Activated naive CD4-positive, alpha-beta T cell treated with Interleukin-2 at 50 U/mL for 16 hours (primary cell): ENCODE measurements around the gene ACOT11.
"Not testable (repeated sequence)": the region's sequence is repeated elsewhere in the genome, so short reads cannot be mapped to it uniquely, and the experiment has no call there.

Experiments
- DNase-seq: peaks from one replicate; pipeline ENCODE4 v3.0.0-alpha.2; 2020

The ACOT11 gene

GRCh38 chr1:54611621-54612020, 63.6 kb downstream of the ACOT11 start:
- no peak for DNase-seq

DNA sequence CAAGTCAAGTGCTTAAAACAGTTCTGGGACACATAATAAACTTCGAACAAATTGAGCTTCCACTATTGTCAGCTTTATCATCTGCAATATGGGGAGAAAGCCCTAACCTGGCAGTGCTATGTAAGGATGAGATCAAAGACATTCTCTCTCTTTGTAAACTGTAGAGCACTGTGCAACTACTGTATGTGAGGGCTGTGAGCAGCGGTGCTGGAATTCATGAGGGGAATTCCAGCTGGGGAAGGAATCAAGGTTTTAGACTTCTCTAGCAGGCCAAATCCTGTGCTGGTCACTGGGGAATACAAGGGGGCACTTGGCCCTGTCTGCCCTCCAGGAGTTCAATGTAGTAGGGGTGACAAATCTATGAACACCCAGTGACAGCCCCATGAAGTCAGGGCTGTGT, 66.0 kb downstream of the ACOT11 start:
- no peak for DNase-seq

DNA sequence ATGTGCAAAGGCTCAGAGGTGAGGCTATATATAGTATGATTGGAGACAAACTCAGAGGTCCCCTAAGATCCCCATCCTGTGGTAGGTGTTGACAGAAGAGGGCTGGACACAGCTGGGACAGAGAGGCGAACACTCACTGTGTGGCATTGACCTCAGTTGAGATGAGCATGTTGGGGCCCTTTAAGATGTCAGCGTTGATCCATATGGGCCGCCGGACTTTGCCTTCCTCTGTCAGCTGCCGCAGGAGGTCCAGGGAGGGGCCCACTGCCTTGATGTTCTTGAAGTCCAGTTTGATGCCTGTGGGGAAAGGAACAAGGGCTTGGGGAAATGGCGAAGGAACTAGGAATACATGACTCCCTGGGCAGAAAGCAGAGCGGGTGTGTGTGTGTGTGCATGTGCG, 66.5 kb downstream of the ACOT11 start:
- no peak for DNase-seq

DNA sequence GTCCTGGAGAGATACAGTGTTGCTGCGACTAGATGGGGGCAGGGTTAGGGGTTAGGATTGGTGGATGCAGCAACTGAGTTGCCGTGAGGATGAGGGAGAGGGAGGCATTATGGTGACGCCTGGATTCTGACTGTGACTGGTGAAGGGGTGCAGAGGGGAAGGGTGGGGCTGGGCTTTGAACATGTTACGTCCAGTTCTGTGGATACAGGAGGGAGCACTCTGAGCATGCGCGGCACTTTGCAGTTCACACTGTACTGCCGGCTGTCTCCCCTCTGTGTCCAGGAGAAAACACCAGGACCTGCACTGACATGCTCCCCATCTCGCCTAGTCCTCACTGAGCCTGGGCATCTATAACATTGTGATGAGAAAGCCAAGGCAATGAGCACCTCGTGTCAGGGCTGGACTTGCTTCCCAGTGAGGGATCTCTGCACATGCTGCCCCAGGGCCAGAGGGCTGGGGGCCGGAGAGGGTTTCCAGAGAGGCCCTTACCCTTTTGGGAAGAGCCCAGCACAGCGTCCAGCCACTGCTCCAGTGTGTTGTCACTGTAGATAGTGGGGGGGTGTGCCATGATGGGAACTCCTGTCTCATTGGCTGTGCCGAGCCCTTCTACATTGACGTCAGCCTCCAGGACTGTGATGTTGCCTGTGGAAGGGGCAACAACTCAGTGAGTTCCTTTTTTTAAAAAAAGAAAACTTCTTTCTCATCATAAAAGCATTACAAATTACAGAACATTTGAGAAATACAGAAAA, 67.7 kb downstream of the ACOT11 start:
- no peak for DNase-seq

DNA sequence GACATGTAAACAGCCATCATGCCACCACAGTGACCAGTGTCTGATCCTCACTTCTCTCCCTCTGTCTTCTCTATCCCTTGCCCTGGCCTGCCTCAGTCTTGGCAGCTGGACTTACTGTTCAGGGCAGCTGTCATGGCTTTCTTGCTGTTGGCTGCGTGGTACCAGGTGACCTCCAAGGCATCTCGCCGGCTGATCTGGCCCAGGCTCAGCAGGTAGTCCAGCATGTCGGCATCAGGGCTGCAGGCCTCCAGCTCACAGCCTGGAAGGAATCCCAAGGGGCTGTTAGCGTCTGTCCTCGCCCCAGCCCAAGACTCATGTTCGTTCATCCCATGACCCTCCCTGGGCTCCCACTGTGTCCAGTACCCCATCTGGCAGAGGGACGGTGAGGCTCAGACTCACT, 71.7 kb downstream of the ACOT11 start:
- no peak for DNase-seq

- no peak for DNase-seq
These were observed 75.4 kb downstream of the ACOT11 start, which contains the start of gene FAM151A for GRCh38 chr1:54623216-54624007. TSS of gene FAM151A (minus strand) at chr1:54623525. CDS start at chr1:54623395, 130 bp downstream.

DNA sequence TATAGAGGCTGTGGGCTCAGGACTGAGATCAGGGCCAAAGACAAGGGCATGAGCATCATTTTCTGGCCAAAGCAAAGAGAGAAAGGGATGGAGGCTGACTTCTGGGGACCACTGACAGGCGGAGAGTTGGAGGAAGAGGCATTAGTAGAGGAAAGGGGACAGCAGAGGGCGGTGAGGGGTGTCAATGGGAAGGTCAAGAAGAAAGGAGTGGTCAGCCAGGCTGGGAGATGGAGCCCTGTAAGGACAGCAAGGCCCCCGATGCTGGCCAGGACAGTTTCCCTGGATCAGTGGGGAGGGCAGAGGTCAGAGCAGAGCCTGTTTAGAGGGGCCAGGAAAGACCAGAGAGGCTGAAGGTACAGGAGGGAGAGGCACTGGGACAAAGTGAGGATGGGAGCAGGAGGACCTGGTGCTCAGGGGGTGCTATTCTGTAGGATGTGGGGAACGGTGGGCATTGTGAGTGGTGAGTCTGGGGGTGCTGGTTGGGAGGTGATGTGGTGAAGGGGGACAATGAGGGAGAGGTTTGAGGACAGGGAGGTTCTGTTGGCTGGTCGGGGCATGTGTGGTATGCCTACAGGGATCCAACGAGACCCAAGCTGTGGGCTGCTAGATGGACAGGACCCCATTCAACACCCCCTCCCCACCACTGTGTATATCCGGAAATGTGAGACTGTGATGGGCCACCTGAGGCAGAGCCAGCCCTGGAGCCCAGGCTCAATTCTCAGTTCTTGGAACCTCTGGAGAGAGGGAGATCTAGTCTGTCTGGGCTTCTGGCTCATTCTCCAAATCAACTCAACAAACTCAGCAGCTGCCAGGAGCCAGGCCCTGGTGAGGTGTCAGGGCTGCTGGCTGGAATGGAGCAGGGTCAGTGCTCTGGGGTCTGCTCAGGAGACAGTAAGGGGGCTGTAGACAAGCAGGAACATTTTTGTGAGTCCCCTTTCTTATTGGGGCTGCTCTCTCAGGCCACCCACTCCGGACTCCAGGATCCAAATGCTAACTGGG, 76.7 kb downstream of the ACOT11 start:
- DNase-seq = no peak

DNA sequence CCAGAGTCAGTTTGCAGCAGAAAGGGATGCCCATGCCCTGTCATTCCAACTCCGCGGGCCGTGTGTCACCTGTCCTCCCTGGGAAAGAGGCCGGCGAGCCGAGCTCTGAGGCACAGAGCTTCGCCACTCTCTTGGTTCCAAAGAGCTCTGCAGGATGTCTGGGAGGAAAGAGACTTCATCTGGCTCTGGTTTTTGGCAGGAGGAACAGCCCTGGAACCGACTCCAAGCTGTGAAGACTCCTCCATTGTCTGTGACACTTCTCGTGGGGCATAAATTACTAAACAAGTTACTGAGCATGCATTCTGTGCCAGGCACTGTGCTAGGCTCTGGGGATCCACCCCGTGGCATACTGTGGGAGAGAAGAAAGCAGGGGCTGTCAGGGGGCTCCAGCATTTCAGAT, 79.2 kb downstream of the ACOT11 start:
- no peak for DNase-seq

DNA sequence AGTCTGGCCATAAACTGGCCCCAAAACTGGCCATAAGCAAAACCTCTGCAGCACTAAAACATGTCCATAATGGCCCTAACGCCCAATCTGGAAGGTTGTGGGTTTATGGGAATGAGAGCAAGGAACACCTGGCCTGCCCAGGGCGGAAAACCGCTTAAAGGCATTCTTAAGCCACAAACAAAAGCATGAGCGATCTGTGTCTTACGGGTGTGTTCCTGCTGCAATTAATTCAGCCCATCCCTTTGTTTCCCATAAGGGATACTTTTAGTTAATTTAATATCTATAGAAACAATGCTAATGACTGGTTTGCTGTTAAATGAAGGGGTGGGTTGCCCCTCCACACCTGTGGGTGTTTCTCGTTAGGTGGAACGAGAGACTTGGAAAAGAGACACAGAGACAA, 87.8 kb downstream of the ACOT11 start:
- DNase-seq = not testable (repeated sequence)

GRCh38 chr1:54636461-54637446, 88.7 kb downstream of the ACOT11 start:
- DNase-seq = not testable (repeated sequence)

GRCh38 chr1:54640361-54640760, 92.3 kb downstream of the ACOT11 start:
- no peak for DNase-seq

GRCh38 chr1:54640863-54641836, 93.1 kb downstream of the ACOT11 start, which contains the start of gene MROH7:
TSS of gene MROH7 (plus strand) at chr1:54641786. CDS start at chr1:54652927, 11,141 bp downstream.
- DNase-seq = no peak

GRCh38 chr1:54643736-54644135, 95.7 kb downstream of the ACOT11 start:
- DNase-seq = no peak

- DNase-seq = no peak
These were observed 98.0 kb downstream of the ACOT11 start for GRCh38 chr1:54645806-54646676.

GRCh38 chr1:54649130-54649898, 101.3 kb downstream of the ACOT11 start:
- DNase-seq = no peak

- no peak for DNase-seq
These were observed 101.9 kb downstream of the ACOT11 start for GRCh38 chr1:54649921-54650320.

DNA sequence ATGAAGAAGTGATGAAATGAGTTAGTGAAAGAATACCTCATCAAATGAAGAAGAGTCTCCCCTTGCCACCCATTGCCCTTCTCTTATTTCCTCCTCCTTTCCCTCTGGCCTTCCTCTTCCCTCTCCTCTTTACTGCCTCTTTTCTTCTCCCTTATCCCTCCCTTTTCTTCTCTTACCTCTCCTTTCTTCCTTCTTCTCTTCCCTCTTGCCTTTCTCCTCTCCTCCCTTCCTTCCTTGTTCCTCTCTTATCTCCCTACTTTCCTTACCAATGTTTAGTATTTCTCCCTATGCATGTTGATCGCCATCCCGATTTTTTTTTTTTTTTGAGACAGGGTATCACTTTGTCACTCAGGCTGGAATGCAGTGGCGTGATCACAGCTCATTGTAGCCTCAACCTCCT, 102.4 kb downstream of the ACOT11 start:
- DNase-seq = no peak

DNA sequence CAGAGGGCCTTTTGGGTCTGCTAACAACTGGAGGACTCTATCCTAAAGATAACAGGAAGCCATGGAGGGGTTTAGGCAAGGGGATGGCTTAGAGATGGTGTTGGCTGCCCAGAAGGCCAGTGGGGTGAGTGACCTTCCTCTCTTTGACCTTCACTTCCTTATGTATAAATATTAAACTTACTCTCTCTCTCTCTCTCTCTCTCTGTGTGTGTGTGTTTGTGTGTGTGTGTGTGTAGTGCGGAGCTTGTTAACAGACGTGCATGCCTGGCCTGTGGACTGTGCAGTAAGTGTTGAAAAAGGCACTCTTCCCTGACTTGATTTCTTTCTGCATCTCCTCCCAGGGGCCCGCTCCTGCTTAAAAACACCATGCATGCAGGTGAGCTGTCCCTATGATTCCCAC, 103.6 kb downstream of the ACOT11 start:
- no peak for DNase-seq
